ENCODE data around the gene GRIK5. TPM values are rescaled to one million over a fixed set of nuclear protein-coding genes. Genes with fewer than 3 reads are reported as not detected.
A peak's percentile ranks its signal among the peaks of the same experiment; 100 is the strongest.

Gene GRIK5
- total RNA-seq, 2 donors from 2014 or later: 22.3 to 24.8 TPM

DNA sequence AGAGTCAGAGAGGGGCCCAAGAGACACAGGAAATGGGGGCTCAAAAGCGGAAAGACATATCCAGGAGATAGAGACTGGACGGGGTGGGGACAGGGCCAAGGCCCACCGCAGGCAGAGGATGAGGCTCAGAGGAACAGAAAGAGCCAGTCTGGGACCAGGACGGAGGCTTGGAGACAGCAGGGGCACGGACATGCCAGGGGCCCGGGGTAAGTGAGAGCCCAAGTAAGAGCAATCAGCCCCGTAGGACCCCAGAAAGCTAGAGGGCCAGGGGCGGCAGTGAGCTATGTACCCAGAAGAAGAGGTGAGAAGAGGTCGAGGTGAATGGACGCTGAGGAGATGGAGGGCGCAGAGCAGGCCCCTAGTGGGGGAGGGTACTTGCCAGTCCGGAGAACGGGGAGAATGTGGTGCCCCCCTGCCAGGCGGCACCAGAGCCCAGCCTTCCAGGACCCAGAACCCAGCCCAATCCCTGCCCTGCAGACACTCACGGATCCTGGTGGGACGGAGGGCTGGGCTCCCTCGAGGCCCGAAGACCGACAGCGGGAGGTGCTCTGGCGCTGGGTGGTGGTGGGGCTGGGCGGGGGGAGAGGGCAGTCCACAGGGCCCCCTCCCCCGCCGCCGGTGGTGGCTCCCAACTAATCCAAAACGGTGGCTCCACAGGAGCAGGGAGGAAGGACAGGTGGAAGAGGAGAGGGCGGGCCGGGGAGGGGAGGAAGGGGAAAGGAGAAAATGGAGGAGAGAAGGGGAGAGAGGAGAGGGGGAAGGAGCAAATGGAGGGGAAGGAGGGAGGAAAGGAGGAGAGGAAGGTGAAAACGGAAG lies 1.0 kb downstream of the GRIK5 start:
- Histone ChIP-seq H3K36me3 (no peaks in the 10 kb centered on the region), H3K27ac (peak overlapping the region; percentile 54 to 70), H3K27me3 (replicated peaks; ENCODE audit: insufficient read depth) (no peaks in the 10 kb centered on the region), H3K9me3 (no peaks in the 10 kb centered on the region), H3K4me1 (ENCODE audit: control insufficient read depth in 1 of 2, low read depth in 2 of 2) (peaks cover 7 to 23% of the 10 kb centered on the region in 2 donors), H3K4me3 (peak overlapping the region; percentile 82)
- ATAC-seq (ENCODE audit: insufficient number of reproducible peaks, low FRiP score, low read depth) (peak; percentile 12), DNase-seq (ENCODE audit: low spot score) (no peak)
- TF ChIP-seq, protein P1, sequence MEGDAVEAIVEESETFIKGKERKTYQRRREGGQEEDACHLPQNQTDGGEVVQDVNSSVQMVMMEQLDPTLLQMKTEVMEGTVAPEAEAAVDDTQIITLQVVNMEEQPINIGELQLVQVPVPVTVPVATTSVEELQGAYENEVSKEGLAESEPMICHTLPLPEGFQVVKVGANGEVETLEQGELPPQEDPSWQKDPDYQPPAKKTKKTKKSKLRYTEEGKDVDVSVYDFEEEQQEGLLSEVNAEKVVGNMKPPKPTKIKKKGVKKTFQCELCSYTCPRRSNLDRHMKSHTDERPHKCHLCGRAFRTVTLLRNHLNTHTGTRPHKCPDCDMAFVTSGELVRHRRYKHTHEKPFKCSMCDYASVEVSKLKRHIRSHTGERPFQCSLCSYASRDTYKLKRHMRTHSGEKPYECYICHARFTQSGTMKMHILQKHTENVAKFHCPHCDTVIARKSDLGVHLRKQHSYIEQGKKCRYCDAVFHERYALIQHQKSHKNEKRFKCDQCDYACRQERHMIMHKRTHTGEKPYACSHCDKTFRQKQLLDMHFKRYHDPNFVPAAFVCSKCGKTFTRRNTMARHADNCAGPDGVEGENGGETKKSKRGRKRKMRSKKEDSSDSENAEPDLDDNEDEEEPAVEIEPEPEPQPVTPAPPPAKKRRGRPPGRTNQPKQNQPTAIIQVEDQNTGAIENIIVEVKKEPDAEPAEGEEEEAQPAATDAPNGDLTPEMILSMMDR (IDR thresholded peaks at IDR 0.05): no peak

DNA sequence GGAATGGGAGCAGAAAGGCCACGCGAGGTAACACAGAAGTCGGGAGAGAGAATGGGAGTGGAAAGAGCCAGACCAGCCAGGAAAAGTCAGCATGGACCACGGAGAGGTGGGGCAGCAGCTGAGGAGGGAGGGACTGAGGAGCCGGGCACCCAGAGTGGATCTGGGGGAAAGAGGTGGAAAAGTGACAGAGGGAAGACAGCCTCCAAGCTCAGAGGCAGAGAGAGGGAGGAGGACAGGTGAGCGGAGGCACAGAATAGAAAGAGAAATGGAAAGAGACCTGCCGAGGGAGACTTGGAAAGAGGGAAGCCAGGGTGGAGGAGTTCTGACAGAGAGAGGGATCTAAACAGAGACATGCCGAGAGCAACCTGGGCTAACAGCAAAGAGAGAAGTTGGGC lies 1.6 kb downstream of the GRIK5 start:
- peaks cover 7 to 23% of the 10 kb centered on the region in 2 donors for H3K4me1 ChIP-seq (ENCODE audit: control insufficient read depth in 1 of 2, low read depth in 2 of 2)
- no peaks in the 10 kb centered on the region for H3K27me3 ChIP-seq (replicated peaks; ENCODE audit: insufficient read depth)
- H3K27ac ChIP-seq: peak overlapping the region; percentile 8 to 70
- H3K4me3 ChIP-seq: peak overlapping the region; percentile 82
- ATAC-seq (ENCODE audit: insufficient number of reproducible peaks, low FRiP score, low read depth) (no peak), DNase-seq (ENCODE audit: low spot score) (no peak)
- no peaks in the 10 kb centered on the region for H3K36me3 ChIP-seq
- TF ChIP-seq, protein P1 (IDR thresholded peaks at IDR 0.05): no peak
- no peaks in the 10 kb centered on the region for H3K9me3 ChIP-seq

DNA sequence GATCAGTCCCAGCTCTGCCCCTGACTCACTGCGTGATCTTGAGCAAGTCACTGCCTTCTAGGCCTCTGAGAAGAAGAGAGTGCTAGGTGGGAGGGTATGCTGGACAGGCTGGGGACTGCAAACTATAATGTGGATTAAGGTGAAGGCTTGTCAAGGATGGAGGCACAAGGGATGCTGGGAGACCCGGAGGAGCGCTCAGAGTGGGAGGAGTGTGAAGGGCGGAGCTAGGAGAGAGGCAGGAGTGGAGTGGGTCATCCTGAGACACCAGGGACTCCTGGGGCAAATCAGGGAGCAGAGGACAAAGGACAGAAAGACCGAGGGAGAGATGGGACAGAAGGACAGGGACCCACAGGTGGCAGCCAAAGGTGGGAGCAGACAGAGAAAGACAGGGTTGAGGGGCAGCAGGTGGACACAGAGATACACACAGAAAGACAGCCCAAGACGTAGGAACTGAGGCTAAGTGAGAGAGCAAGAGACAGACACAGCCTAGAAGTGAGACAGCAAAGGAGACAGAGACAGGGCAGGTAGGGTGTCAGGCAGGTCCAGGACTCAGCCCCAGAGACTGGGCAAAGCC lies 2.6 kb downstream of the GRIK5 start:
- Histone ChIP-seq H3K27me3 (replicated peaks; ENCODE audit: insufficient read depth) (no peaks in the 10 kb centered on the region), H3K9me3 (no peaks in the 10 kb centered on the region), H3K4me1 (ENCODE audit: control insufficient read depth in 1 of 2, low read depth in 2 of 2) (peaks cover 7 to 23% of the 10 kb centered on the region in 2 donors), H3K36me3 (peaks cover 4% of the 10 kb centered on the region), H3K4me3 (no peak overlapping the region), H3K27ac (no peak overlapping the region)
- ATAC-seq (ENCODE audit: insufficient number of reproducible peaks, low FRiP score, low read depth): no peak
- DNase-seq (ENCODE audit: low spot score): no peak
- TF ChIP-seq, protein P1 (IDR thresholded peaks at IDR 0.05): no peak

DNA sequence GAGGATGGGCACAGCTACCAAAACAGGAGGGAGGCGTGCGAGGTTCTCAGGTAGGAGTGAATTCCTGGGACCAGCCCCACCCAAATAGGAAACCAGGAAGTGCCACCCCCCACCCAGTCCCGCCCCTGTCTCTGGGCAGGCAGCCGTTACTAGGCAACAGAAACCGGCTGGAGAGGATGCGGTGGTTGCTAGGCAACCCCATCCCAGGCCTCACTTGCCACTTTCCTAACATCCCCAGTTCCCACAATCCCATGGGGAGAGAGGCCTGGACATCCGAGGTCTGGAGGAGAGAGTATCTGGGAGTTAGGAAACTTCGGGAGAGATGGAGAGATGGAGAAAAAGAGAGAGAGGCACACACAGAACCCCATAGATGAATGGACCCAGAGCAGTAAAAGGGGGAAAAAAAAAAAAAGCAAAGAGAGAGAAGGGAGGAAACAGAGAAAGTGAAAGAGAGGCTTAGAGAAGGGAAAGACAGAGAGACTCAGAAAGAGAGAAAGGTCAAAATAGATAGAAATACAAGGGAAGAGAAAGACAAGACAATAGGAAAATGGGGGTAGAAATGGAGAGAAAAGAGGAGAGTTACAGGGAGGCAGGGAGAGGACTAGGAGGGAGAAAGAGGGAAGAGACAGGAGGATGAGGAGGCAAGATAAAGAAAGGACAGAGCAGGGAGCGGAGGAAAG lies 3.8 kb downstream of the GRIK5 start:
- ATAC-seq (ENCODE audit: insufficient number of reproducible peaks, low FRiP score, low read depth) (no peak), DNase-seq (ENCODE audit: low spot score) (no peak)
- Histone ChIP-seq H3K27ac (no peak overlapping the region), H3K4me3 (no peak overlapping the region), H3K27me3 (replicated peaks; ENCODE audit: insufficient read depth) (no peaks in the 10 kb centered on the region), H3K4me1 (ENCODE audit: control insufficient read depth in 1 of 2, low read depth in 2 of 2) (peaks cover 7 to 23% of the 10 kb centered on the region in 2 donors), H3K9me3 (no peaks in the 10 kb centered on the region), H3K36me3 (peaks cover 13% of the 10 kb centered on the region)
- TF ChIP-seq, protein P1 (IDR thresholded peaks at IDR 0.05): no peak

DNA sequence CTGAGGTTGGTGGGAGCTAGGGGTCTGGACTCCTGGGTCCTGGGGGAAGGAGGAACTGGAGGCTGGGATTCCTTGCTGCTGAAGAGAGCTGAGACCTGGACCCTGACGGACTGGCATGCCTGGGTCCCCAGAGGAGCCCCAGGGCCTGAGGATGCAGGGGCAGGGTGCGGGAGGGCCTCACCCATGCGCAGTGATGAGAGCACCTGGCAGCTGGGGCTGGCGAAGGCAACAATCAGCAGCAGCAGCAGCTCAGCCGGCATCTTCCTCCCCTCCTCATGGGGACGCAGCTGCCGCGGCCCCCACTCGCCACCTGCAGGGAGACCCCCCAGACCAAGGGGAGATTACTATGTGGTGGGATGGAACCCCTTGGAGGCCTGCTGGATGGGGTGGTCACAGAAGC lies 4.5 kb downstream of the GRIK5 start:
- no peak for ATAC-seq (ENCODE audit: insufficient number of reproducible peaks, low FRiP score, low read depth)
- TF ChIP-seq, protein P1 (IDR thresholded peaks at IDR 0.05): no peak
- H3K36me3 ChIP-seq: peaks cover 13% of the 10 kb centered on the region

More for the DNA sequence above, 4.5 kb downstream of the GRIK5 start:
- Histone ChIP-seq H3K27me3 (replicated peaks; ENCODE audit: insufficient read depth) (no peaks in the 10 kb centered on the region), H3K4me3 (no peak overlapping the region), H3K27ac (no peak overlapping the region), H3K4me1 (ENCODE audit: control insufficient read depth in 1 of 2, low read depth in 2 of 2) (peaks cover 6 to 19% of the 10 kb centered on the region in 2 donors), H3K9me3 (no peaks in the 10 kb centered on the region)
- DNase-seq (ENCODE audit: low spot score): no peak
